GM21737 (cell line): ENCODE results near the gene IL1R2.

ENCODE experiments used
- ATAC-seq: cut with Tn5 transposase; IDR thresholded peaks from one replicate; pipeline ENCODE4 v1.9.1; 2021; ENCODE audit warnings: mild to moderate bottlenecking, moderate library complexity; ENCODE audit not compliant: unreplicated experiment

The IL1R2 gene

DNA sequence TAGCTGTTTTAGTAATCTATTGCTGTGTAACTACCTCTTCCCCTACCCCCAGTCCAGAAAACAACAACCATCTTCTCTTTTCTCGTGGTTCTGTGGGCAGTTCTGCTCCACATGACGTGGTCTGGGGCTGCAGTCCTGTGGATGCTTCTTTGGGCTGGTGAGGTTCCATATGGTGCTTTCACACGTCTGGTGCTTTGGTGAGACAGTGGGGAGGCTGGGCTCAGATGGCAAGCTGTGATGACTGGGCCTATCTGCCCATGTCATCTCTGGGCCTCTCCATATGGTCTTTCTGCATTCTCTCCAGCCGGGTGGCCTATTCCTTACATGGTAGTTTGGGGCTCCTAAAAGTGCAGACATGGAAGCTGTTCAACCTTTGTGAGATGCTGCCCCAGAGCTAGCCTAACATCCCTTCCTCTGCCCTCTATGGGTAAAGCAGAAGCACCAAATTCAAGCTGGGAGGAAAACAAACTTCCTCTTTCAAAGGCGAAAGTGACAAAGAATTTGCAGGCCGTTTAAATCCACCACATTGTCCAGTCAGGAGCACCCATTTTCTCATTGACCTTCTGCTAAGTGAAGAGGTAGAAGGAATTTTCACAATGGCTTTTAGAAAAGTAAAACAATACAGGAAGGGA lies 82.5 kb downstream of the IL1R2 start:
- no peak for ATAC-seq

DNA sequence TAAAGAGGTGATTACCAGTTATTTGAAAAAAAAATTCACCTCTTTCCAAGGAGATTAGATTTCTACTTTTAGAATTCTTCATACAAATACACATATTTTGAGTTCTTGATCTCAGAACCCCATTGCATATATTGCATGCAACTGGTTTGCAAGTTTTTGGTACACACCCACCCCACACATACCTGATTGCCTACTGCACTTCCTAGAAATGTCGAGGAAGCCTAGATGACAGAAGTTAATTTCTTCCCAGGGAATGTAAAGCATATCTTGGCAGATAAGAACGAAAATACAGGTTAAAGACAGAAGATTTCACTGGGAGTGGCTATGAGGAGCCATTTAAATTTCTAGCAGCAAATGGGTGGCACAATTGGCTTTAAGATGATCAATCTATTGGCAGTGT lies 83.7 kb downstream of the IL1R2 start:
- no peak for ATAC-seq

DNA sequence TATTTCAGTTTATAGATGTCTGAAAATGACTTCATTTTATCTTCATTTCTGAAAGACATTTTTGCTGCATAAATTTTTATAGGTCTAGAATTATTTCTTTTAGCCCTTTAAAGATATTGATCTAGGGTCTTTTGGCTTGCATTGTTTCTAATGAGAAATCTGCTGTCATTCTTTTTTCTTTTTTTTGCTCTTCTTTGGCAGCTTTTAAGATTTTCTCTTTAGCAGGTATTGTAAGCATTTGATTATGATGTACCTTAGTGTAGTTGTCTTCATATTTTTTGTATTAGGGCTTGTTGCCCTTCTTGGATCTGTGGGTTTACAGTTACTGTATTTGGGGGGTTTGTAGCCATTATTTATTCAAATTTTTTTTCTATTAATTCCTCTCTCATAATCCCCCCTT lies 84.8 kb downstream of the IL1R2 start:
- ATAC-seq: no peak
